ENCODE results near the gene SLC25A13.

The SLC25A13 gene

GRCh38 chr7:96127746-96128145, 194.2 kb downstream of the SLC25A13 start:
- no CpG with 5 or more reads among the region's 2 CpGs for WGBS, 2 donors (ENCODE audit: extremely low coverage in 2 of 2, insufficient read length in 2 of 2, insufficient replicate concordance in 1 of 2)
- H3K18ac ChIP-seq (ENCODE audit: low read length) = no peak overlapping the region
- no peak overlapping the region for H3K9ac ChIP-seq (ENCODE audit: low read depth, low read length, poor library complexity)
- H3K4me2 ChIP-seq (ENCODE audit: insufficient read depth, low read length, poor library complexity, severe bottlenecking) = no peak overlapping the region
- H3K4me3 ChIP-seq (ENCODE audit: low read length in 2 of 2) = no peak overlapping the region
- H3K79me1 ChIP-seq (ENCODE audit: low read depth, low read length) = no peaks in the 10 kb centered on the region
- no peak overlapping the region for H2BK12ac ChIP-seq (ENCODE audit: low read length)
- peaks cover 3 to 4% of the 10 kb centered on the region in 2 donors for H3K4me1 ChIP-seq (ENCODE audit: control insufficient read depth in 2 of 2, insufficient read depth in 1 of 2, low read depth in 1 of 2, low read length in 2 of 2)
- no peaks in the 10 kb centered on the region for H3K27me3 ChIP-seq (ENCODE audit: control insufficient read depth in 3 of 3, insufficient read depth in 3 of 3, low read depth in 1 of 3, low read length in 3 of 3)
- no peak overlapping the region for H3K23ac ChIP-seq (ENCODE audit: low read depth, low read length, poor library complexity)
- H3K9me3 ChIP-seq (replicated peaks in 1 of 2; ENCODE audit: control insufficient read depth in 2 of 2, insufficient read depth in 1 of 2, low read depth in 1 of 2, low read length in 2 of 2) = no peaks in the 10 kb centered on the region
- DNase-seq (ENCODE audit: low spot score) = peak; percentile 15
- no peak overlapping the region for H4K91ac ChIP-seq (ENCODE audit: low read depth, low read length, poor library complexity)
- no peak overlapping the region for H2AFZ ChIP-seq (ENCODE audit: low read length)
- H3K4ac ChIP-seq (ENCODE audit: low read length) = no peak overlapping the region
- H2BK15ac ChIP-seq (ENCODE audit: low read length) = no peak overlapping the region
- H2AK5ac ChIP-seq (ENCODE audit: low read depth, low read length) = no peak overlapping the region
- peaks cover 0 to 36% of the 10 kb centered on the region in 2 donors for H3K36me3 ChIP-seq (replicated peaks in 1 of 2; ENCODE audit: control insufficient read depth in 2 of 2, insufficient read depth in 2 of 2, low read length in 2 of 2)
- peak overlapping the region; percentile 52 for H3K27ac ChIP-seq (replicated peaks; ENCODE audit: low read length)
- H3K14ac ChIP-seq (ENCODE audit: low read length) = no peak overlapping the region
- H4K8ac ChIP-seq (ENCODE audit: low read depth, low read length) = no peak overlapping the region
- no peak overlapping the region for H2BK120ac ChIP-seq (ENCODE audit: low read depth, low read length)
- H2BK5ac ChIP-seq (ENCODE audit: low read length) = no peak overlapping the region

GRCh38 chr7:96126382-96126781, 195.5 kb downstream of the SLC25A13 start:
- H3K4ac ChIP-seq (ENCODE audit: low read length) = no peak overlapping the region
- no peak for DNase-seq (ENCODE audit: low spot score)

GRCh38 chr7:96122746-96123145, 199.2 kb downstream of the SLC25A13 start:
- DNase-seq (ENCODE audit: low spot score) = no peak
- Histone ChIP-seq H2AK5ac (ENCODE audit: low read depth, low read length) (no peak overlapping the region), H3K23ac (ENCODE audit: low read depth, low read length, poor library complexity) (no peak overlapping the region), H2AFZ (ENCODE audit: low read length) (no peak overlapping the region), H3K27me3 (ENCODE audit: control insufficient read depth in 3 of 3, insufficient read depth in 3 of 3, low read depth in 1 of 3, low read length in 3 of 3) (no peaks in the 10 kb centered on the region), H3K4me1 (ENCODE audit: control insufficient read depth in 2 of 2, insufficient read depth in 1 of 2, low read depth in 1 of 2, low read length in 2 of 2) (peaks cover 5 to 8% of the 10 kb centered on the region in 2 donors), H3K4ac (ENCODE audit: low read length) (no peak overlapping the region), H4K8ac (ENCODE audit: low read depth, low read length) (no peak overlapping the region), H3K14ac (ENCODE audit: low read length) (no peak overlapping the region), H2BK120ac (ENCODE audit: low read depth, low read length) (no peak overlapping the region), H3K4me2 (ENCODE audit: insufficient read depth, low read length, poor library complexity, severe bottlenecking) (no peak overlapping the region), H2BK15ac (ENCODE audit: low read length) (no peak overlapping the region), H3K18ac (ENCODE audit: low read length) (no peak overlapping the region), H3K36me3 (replicated peaks in 1 of 2; ENCODE audit: control insufficient read depth in 2 of 2, insufficient read depth in 2 of 2, low read length in 2 of 2) (peaks cover 4 to 35% of the 10 kb centered on the region in 2 donors), H3K9me3 (replicated peaks in 1 of 2; ENCODE audit: control insufficient read depth in 2 of 2, insufficient read depth in 1 of 2, low read depth in 1 of 2, low read length in 2 of 2) (no peaks in the 10 kb centered on the region), H3K4me3 (ENCODE audit: low read length in 2 of 2) (no peak overlapping the region), H3K9ac (ENCODE audit: low read depth, low read length, poor library complexity) (no peak overlapping the region), H3K79me1 (ENCODE audit: low read depth, low read length) (no peaks in the 10 kb centered on the region), H3K27ac (replicated peaks; ENCODE audit: low read length) (no peak overlapping the region), H2BK12ac (ENCODE audit: low read length) (no peak overlapping the region), H4K91ac (ENCODE audit: low read depth, low read length, poor library complexity) (no peak overlapping the region), H2BK5ac (ENCODE audit: low read length) (no peak overlapping the region)
- WGBS, 2 donors (ENCODE audit: extremely low coverage in 2 of 2, insufficient read length in 2 of 2, insufficient replicate concordance in 1 of 2) = no CpG with 5 or more reads among the region's 2 CpGs

More at GRCh38 chr7:96126382-96126781, 195.5 kb downstream of the SLC25A13 start:
- H3K79me1 ChIP-seq (ENCODE audit: low read depth, low read length) = no peaks in the 10 kb centered on the region
- no peak overlapping the region for H2BK12ac ChIP-seq (ENCODE audit: low read length)
- H3K4me3 ChIP-seq (ENCODE audit: low read length in 2 of 2) = no peak overlapping the region
- H3K36me3 ChIP-seq (replicated peaks in 1 of 2; ENCODE audit: control insufficient read depth in 2 of 2, insufficient read depth in 2 of 2, low read length in 2 of 2) = peaks cover 0 to 40% of the 10 kb centered on the region in 2 donors
- no peak overlapping the region for H2BK15ac ChIP-seq (ENCODE audit: low read length)
- H3K27ac ChIP-seq (replicated peaks; ENCODE audit: low read length) = no peak overlapping the region
- no peak overlapping the region for H3K9ac ChIP-seq (ENCODE audit: low read depth, low read length, poor library complexity)
- H3K18ac ChIP-seq (ENCODE audit: low read length) = no peak overlapping the region
- H4K8ac ChIP-seq (ENCODE audit: low read depth, low read length) = no peak overlapping the region
- H2AFZ ChIP-seq (ENCODE audit: low read length) = no peak overlapping the region
- H3K23ac ChIP-seq (ENCODE audit: low read depth, low read length, poor library complexity) = no peak overlapping the region
- H2AK5ac ChIP-seq (ENCODE audit: low read depth, low read length) = no peak overlapping the region
- no peak overlapping the region for H2BK5ac ChIP-seq (ENCODE audit: low read length)
- H4K91ac ChIP-seq (ENCODE audit: low read depth, low read length, poor library complexity) = no peak overlapping the region
- H3K27me3 ChIP-seq (ENCODE audit: control insufficient read depth in 3 of 3, insufficient read depth in 3 of 3, low read depth in 1 of 3, low read length in 3 of 3) = no peaks in the 10 kb centered on the region
- H3K4me1 ChIP-seq (ENCODE audit: control insufficient read depth in 2 of 2, insufficient read depth in 1 of 2, low read depth in 1 of 2, low read length in 2 of 2) = peaks cover 3 to 4% of the 10 kb centered on the region in 2 donors
- no peak overlapping the region for H3K4me2 ChIP-seq (ENCODE audit: insufficient read depth, low read length, poor library complexity, severe bottlenecking)
- H2BK120ac ChIP-seq (ENCODE audit: low read depth, low read length) = no peak overlapping the region
- H3K9me3 ChIP-seq (replicated peaks in 1 of 2; ENCODE audit: control insufficient read depth in 2 of 2, insufficient read depth in 1 of 2, low read depth in 1 of 2, low read length in 2 of 2) = no peaks in the 10 kb centered on the region
- no peak overlapping the region for H3K14ac ChIP-seq (ENCODE audit: low read length)

- Histone ChIP-seq H3K18ac (ENCODE audit: low read length) (no peak overlapping the region), H3K23ac (ENCODE audit: low read depth, low read length, poor library complexity) (no peak overlapping the region), H3K4me1 (ENCODE audit: control insufficient read depth in 2 of 2, insufficient read depth in 1 of 2, low read depth in 1 of 2, low read length in 2 of 2) (peaks cover 5 to 8% of the 10 kb centered on the region in 2 donors), H2AFZ (ENCODE audit: low read length) (no peak overlapping the region), H2AK5ac (ENCODE audit: low read depth, low read length) (no peak overlapping the region), H3K36me3 (replicated peaks in 1 of 2; ENCODE audit: control insufficient read depth in 2 of 2, insufficient read depth in 2 of 2, low read length in 2 of 2) (peaks cover 4 to 35% of the 10 kb centered on the region in 2 donors), H3K4me3 (ENCODE audit: low read length in 2 of 2) (no peak overlapping the region), H2BK120ac (ENCODE audit: low read depth, low read length) (no peak overlapping the region), H4K8ac (ENCODE audit: low read depth, low read length) (no peak overlapping the region), H3K27me3 (ENCODE audit: control insufficient read depth in 3 of 3, insufficient read depth in 3 of 3, low read depth in 1 of 3, low read length in 3 of 3) (no peaks in the 10 kb centered on the region), H3K4me2 (ENCODE audit: insufficient read depth, low read length, poor library complexity, severe bottlenecking) (no peak overlapping the region), H2BK15ac (ENCODE audit: low read length) (no peak overlapping the region), H2BK12ac (ENCODE audit: low read length) (no peak overlapping the region), H3K9ac (ENCODE audit: low read depth, low read length, poor library complexity) (no peak overlapping the region), H2BK5ac (ENCODE audit: low read length) (no peak overlapping the region), H3K27ac (replicated peaks; ENCODE audit: low read length) (no peak overlapping the region), H3K14ac (ENCODE audit: low read length) (no peak overlapping the region), H3K4ac (ENCODE audit: low read length) (no peak overlapping the region), H3K79me1 (ENCODE audit: low read depth, low read length) (no peaks in the 10 kb centered on the region), H4K91ac (ENCODE audit: low read depth, low read length, poor library complexity) (no peak overlapping the region), H3K9me3 (replicated peaks in 1 of 2; ENCODE audit: control insufficient read depth in 2 of 2, insufficient read depth in 1 of 2, low read depth in 1 of 2, low read length in 2 of 2) (no peaks in the 10 kb centered on the region)
- WGBS, 2 donors (ENCODE audit: extremely low coverage in 2 of 2, insufficient read length in 2 of 2, insufficient replicate concordance in 1 of 2) = no CpG with 5 or more reads among the region's 6 CpGs
- DNase-seq (ENCODE audit: low spot score) = no peak
Measured at GRCh38 chr7:96121752-96122151, 200.1 kb downstream of the SLC25A13 start.
